DMS79 treated with DMSO at 0.1 percent for 48 hours (cell line): ENCODE results near the gene CYLD.
A peak's percentile ranks its signal among the peaks of the same experiment; 100 is the strongest.

Experiments
- DNase-seq: peaks from one replicate; lab custom pipeline; 2025; lab: John Stamatoyannopoulos, UW

Gene CYLD

DNA sequence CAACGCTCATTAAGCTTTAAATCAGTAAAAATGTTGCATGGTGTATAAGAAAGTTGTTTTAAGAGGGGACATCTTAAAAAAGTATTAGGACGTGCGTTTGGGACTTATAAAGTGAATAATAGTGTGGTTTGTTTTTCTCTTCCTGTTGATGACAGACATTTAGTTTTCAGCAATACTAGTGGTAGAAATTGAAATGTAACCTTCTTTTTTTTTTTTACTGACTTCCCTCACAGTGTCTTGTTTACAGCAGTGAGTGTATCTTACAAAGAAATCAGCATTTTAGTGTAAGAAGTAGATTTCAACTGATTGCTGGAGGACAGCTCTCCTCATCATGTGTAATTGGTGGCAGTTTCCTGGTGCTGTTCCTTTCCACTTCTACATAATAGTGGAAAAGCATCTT is 39.6 kb downstream of the CYLD start:
- no peak for DNase-seq

- no peak for DNase-seq
Observed at GRCh38 chr16:50789757-50790156, 47.9 kb downstream of the CYLD start.

DNA sequence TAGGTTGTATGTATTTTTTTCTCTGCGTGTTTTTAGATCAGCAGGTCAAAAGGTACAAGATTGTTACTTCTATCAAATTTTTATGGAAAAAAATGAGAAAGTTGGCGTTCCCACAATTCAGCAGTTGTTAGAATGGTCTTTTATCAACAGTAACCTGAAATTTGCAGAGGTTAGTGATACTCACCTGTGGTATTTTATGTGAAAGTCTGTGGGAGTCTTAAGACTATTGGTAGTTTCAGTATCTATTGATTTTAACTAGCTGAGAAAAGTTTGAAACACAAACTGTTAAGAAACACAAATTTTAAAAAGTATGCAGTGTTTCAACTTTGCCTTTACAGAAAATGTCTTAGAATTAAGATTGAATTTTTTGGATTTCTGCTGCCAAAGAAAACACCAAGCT is 49.6 kb downstream of the CYLD start:
- no peak for DNase-seq

DNA sequence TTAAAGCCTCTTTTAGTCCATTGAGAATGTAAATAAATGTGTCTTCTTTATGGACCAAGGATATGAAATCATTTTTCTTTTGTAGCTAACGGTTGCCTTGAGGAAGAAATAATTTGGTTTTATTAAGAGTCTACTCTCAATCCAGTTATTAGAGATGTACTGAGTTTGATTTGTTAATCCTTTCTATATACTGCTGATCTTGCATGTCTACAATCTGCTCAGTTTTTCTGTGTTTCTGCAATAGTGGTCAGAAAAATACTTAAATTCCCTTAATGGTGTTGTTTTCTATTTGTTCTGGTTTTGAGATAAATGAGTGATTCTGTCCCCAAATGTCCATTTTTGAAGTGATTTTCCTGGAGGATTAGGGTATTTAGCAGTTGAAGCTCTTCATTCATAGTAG is 54.9 kb downstream of the CYLD start:
- DNase-seq = no peak

DNA sequence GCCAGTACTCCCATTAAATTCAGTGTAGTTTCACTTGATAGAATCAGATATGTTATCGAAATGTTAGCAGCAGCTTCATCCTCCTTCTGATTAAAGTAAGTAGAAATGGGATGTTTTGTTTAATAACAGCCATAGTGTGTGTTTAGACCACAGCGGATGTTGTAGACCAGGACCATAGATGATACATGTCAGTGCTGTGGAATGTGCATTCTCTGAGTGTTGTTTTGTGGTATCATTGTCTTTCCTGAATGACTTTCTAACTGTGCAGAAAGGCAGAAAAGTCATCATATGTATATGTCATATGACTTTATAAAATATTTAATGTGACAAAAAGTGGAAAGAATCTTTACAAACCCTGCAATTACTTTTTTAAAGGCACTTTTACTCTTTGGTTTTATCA is 55.6 kb downstream of the CYLD start:
- DNase-seq = no peak

DNA sequence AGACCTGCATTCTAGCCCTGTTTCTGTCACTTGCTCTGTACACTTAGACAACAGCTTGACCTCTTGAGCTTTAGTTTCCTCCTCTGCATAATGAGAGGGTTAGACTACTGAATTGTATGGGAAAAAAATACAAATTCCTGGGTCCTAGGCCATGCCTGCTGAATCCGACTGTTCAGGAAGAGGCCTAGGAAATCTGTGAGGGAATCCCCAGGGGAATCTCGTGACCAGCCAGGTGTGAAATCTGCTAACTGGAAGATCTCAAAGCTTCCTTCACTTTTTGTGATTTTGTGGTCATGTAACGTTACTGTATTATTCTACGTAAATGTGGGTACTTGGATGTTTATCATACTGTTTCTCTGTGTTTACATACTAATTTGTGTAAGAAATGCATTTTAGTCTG is 58.2 kb downstream of the CYLD start:
- DNase-seq = no peak

GRCh38 chr16:50801036-50801435 is 59.1 kb downstream of the CYLD start:
- DNase-seq = no peak

DNA sequence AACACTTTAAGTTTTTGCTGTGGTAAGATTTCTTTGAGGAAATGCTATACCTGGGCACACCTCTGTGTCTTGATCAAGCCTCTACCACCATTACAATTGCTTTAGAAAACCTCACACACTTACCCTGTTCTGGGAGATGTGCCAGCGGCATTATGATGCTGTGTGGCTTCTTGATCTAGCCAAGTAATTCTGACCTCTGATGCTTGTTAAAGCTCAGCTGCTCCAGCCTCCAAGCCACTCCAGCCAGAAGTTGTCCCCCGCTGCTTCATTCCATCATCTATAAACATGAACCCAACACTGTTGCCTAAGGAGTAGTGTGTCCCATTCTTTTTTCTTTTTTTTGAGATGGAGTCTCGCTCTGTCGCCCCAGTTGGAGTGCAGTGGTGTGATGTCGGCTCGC is 60.1 kb downstream of the CYLD start:
- DNase-seq = no peak

DNA sequence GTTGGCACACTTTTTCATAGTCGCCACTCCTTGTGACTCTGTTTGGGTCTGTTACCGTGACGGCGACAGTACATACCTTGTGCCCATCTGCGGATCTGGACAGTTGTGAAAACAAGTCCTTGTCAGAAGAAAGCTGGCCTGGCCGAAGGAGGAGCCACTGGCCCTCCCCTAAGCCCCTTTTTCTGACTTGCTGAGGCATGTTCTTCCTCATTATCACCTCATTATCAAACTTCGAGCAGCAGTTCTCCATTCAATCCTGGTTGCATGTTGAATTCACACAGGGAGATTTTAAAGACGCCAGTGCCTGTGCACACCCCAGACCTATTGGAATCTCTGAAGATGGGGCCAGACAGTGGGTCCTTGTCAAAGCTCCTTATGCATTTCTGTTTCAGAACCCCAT is 61.1 kb downstream of the CYLD start:
- DNase-seq = no peak

DNA sequence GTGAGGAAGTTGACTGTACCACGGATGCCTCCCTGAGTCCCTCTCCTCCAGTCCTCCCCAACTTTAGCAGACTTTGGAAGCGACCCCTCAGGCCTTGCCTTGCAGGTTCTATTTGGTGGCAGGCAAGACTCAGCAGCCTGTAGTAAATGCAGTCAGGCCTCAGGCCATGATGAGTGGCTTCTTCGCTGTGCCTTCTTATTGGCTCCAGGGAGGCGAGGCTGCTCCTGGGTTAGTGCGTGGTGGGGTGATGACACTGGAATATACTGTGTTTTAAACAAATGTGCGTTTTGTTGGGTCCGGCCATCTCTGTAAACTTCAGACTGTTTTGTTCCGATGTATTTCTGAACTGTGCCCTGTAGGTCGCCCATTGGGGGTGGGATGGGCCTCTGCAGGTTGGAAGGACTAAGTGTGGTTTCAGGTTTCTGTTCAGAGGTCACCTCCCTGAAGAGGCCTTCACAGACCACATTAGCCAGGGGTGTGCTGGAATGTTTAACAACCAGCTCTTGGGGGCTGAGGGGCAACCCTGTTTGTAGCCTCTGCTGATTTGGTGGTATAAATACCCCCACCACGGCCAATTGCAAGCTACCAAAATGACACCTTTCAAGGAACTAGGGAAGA is 62.5 kb downstream of the CYLD start:
- no peak for DNase-seq

DNA sequence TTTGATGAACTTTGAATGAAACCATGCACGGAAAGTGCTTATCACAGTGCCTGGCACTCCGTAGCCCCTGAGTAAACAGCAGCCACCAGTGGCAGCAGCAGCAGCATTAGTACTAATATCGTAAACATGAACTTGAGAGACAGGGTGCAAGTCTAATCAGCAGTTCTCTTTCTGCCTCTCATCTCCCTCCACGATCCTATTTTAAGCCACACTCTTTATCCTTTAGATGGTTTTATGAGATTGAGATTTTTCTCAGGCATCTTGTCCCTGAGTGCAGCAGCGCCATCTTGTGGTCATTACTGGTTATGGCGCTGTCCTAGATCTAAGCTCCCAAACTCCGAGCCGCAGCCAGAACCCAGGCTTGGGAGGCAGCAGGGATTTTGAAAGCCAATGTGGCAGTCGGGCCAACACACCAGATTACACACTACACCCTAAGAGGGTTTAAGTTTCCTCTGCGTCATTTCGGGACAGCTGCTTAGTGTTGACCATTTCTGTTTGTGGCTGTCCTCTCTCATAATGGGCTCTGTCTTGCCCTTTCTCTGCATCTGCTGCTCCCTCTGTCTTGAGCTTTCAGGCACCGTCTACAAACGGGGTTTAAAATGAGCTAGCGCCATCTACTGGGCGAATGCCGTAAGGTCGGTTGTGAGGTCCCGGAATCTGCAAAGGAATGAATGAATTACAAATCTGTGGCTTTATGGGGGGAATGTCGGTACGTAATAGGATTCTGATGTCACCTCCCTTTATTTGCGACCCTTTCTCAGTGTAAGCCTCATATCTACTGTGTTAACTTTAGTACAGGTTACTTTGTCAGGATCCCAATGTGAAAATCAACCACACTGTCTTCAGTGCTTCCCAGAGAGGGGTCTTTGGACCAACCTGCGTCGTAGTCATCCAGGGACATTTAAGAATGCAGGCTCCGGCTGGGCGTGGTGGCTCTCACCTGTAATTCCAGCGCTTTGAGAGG is 64.5 kb downstream of the CYLD start:
- DNase-seq = peak; percentile 64

- DNase-seq = no peak
Observed at GRCh38 chr16:50808929-50809538, 67.1 kb downstream of the CYLD start.

DNA sequence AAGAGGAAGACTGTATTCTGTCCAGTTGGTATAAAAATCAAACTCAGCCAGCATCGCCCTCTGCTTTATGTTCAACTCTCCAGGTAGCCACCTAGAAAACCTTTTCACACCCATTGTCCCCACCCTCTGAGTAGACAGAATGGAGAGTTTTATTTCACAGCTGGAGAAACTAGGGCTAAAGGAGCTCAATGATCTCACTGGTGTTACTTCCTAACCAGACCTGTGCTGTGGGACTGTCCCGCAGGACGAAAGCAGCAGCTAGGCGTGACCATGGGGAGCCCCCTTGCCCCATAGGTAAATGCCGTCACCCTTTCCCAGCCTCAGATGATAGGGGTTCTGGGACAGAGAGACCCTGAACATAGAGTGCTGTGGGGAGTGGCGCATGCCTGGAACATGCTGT is 67.7 kb downstream of the CYLD start:
- no peak for DNase-seq

DNA sequence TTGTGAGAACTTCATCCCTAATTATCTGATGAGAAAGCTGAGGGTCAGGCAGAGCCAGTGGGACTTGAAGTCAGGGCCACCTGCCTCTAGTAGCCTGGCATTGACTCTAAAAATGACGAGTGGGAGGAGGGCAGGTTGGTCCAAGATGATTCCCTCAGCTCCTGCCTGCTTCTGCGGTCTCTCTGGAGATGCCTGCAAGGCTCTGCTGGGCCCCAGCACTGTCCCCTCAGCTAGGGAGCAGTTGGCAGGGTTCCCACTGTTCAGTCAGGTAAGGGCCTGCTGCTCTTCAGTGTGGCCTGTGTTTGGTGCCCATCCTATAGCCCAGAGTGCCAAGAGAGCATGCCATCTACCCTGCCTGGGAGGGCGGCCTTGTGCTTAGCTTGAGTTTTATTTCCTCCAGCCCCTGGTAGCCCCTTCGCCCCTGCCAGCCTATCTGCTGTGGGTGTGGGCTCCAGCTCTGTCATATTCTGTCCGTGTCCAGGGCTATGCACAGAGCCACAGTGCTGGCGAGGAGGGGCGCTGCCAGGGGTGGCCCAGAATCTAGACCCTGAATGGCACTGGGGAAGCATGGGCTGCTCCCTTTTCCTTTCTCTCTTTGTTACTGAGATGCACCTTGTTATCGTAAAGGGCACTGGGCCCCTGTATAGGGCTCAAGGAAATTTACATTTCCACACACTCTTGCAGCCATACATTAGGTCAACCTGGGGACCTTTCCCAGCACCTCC is 68.5 kb downstream of the CYLD start:
- no peak for DNase-seq

GRCh38 chr16:50812046-50812445 is 70.2 kb downstream of the CYLD start:
- no peak for DNase-seq

DNA sequence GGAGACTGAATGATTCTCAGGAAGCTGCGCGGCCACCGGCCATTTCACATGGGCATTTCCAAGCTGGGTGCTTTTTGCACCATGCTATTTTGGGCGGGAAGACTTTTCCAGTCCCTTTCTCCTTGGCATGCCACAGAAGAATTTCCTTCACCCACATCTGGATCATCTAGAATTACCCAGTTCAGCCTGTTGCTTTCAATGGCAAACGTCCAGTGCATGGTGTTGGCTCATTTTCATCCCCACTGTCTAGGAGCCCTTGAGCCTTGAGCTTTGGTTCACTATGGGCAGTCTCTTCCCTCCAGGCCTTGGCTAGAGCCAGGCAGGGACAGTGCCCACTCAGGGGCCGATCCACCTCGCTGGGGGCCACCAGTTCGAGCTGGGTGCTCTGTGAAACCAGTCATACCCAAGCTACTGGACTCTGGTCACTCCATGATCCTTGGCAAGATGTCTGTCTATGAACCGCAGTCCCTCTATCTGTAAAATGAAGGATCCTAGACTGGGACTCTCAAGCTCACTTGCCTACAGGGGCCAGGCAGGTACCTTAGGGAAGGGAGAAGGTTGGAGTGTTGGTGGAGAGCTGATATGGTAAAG is 71.1 kb downstream of the CYLD start:
- DNase-seq = no peak

DNA sequence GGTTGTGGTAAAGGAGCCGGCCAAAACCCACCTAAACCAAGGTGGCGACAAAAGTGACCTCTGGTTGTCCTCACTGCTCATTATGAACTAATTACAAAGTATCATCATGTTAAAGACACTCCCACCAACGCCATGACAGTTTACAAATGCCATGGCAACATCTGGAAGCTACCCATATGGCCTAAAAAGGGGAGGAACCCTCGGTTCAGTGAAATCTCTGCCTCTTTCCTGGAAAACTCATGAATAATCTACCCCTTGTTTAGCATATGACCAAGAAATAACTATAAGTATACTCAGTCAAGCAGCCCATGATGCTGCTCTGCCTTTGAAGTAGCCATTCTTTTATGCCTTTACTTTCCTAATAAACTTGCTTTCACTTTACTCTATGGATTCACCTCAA is 72.2 kb downstream of the CYLD start:
- no peak for DNase-seq

- DNase-seq = no peak
Observed at GRCh38 chr16:50814541-50814940, 72.7 kb downstream of the CYLD start.

GRCh38 chr16:50815382-50815781 is 73.5 kb downstream of the CYLD start:
- DNase-seq = no peak

DNA sequence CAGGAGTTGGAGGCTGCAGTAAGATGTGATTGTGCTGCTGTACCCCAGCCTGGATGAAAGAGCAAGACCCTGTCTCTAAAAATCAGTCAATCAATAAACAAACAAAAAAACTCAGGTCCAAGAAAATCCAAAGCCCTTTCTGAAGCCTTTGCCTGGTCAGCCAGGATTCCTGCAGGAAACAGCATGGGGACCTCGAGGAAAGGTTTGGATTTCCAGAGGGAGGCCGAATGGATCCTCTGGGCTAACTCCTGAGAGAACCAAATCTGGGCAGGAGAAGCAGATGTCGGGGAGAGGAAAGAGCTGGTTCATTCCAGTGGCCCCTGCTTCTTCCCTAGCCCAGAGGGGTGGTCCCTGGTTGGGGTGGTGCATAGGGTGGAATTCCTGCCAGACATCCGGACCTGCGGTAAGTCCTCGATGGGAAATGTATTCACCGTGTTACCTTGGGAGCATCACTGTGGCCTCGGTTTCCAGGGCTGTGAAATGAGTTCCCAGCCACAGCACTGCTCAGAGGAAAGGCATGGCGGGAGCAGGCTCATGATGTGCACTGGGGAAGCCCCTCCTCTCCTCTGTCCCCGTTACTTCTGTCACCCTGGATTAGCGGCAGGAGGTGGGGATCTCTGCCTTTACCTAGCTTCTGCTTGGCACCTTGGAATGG is 75.1 kb downstream of the CYLD start:
- no peak for DNase-seq

DNA sequence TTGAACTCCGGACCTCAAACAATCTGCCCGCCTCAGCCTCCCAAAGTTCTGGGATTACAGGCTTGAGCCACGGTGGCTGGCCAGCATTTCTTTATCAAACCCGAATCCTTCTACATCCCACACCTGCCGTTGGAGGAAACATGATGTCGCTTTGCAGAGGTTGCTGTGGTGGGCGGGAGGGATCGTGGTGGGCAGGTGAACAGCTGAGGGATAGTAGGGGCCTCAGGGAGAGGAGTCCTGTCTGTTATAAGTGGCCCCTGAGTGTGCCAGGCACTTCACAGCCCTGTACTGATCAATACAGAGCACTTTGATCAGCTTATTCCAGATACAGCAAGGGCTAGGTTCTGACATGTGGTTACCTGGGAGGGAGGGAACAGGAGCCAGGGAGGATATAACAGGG is 76.5 kb downstream of the CYLD start:
- no peak for DNase-seq

GRCh38 chr16:50819706-50820105 is 77.8 kb downstream of the CYLD start:
- DNase-seq = no peak
